A549 (cell line): Measurements from ENCODE around the gene CLN6. TPM values are rescaled to one million over a fixed set of nuclear protein-coding genes. Genes with fewer than 3 reads are reported as not detected.

Experiments
- ATAC-seq, 2 experiments: fragments of 200-7000 bp in 1 of 2; fragments of >200 bp in 1 of 2; cut with Nextera tagmentation in 1 of 2; cut with Tn5 transposase in 1 of 2; 3 replicates each; pipeline versions ENCODE4 v1.8.0 to v1.9.1; 2018 to 2020; ENCODE audit warnings: mild to moderate bottlenecking in 1 of 2, moderate library complexity in 1 of 2
- CTCF ChIA-PET: fragments of 300-600 bp; sonication (Branson Sonifier 250); formaldehyde crosslinking; extraction: SDS; loops from one replicate; lab custom pipeline; 2021; ENCODE audit warnings: antibody characterized with exemption, inconsistent platforms; lab: Yijun Ruan, JAX
- POLR2A ChIA-PET: fragments of 350-600 bp; formaldehyde crosslinking; extraction: SDS; loops from one replicate; lab custom pipeline; 2021; ENCODE audit warnings: antibody characterized with exemption, inconsistent platforms; lab: Yijun Ruan, JAX
- DNase-seq, 2 experiments: peaks; one replicate each; pipeline versions ENCODE4 v3.0.0 to v3.0.0-alpha.2; 2011 to 2016; ENCODE audit warnings: low read depth in 1 of 2, low spot score in 1 of 2
- FAIRE-seq: peaks from 2 replicates; lab custom pipeline; 2011; peaks lifted over from hg19 to GRCh38; lab: Jason Lieb, UNC
- H3K27ac ChIP-seq, 2 experiments: fragments of >200 bp; sonication (Bioruptor Twin); formaldehyde crosslinking; 3 replicates each; pipeline ENCODE4 v1.5.1; 2016 to 2017
- H3K4me1 ChIP-seq: fragments of >200 bp; sonication (Bioruptor Twin); formaldehyde crosslinking; 3 replicates; pipeline ENCODE4 v1.6.1; 2016
- H3K4me2 ChIP-seq: fragments of >200 bp; sonication (Bioruptor Twin); formaldehyde crosslinking; 3 replicates; pipeline ENCODE4 v1.6.1; 2016
- H3K4me3 ChIP-seq: fragments of >200 bp; sonication (Bioruptor Twin); formaldehyde crosslinking; 3 replicates; pipeline ENCODE4 v1.5.1; 2016
- H3K9me3 ChIP-seq: fragments of >200 bp; sonication (Bioruptor Twin); formaldehyde crosslinking; 3 replicates; pipeline ENCODE4 v1.6.1; 2016
- BCL3 ChIP-seq: fragments of >200 bp; sonication (Bioruptor Twin); formaldehyde crosslinking; IDR thresholded peaks from 3 replicates; pipeline ENCODE4 v1.6.1; 2016
- BHLHE40 ChIP-seq: IDR thresholded peaks from 2 replicates; pipeline ENCODE4 v1.6.1; 2012; ENCODE audit warnings: low read depth, low read length, inconsistent platforms
- CHD4 ChIP-seq: fragments of 200-600 bp; sonication (generic); IDR thresholded peaks from 2 replicates; pipeline ENCODE4 v1.6.1; 2016; ENCODE audit warnings: antibody characterized with exemption, mild to moderate bottlenecking, borderline replicate concordance
- EHF ChIP-seq: fragments of 250-450 bp; sonication (Bioruptor Pico); IDR thresholded peaks from 2 replicates; pipeline ENCODE4 v1.5.0; 2020; ENCODE audit warnings: mild to moderate bottlenecking
- EP300 ChIP-seq, 2 experiments: fragments of >200 bp; sonication (Bioruptor Twin); formaldehyde crosslinking; IDR thresholded peaks; 2 replicates in 1 of 2; 3 replicates in 1 of 2; pipeline ENCODE4 v1.6.1; 2016 to 2017
- FOSL2 ChIP-seq, 2 experiments: fragments of 450-650 bp in 1 of 2; fragments of >200 bp in 1 of 2; sonication (Bioruptor Twin) in 1 of 2; formaldehyde crosslinking; IDR thresholded peaks; 2 replicates each; pipeline versions ENCODE4 v1.5.0 to v1.6.1; 2016 to 2020; ENCODE audit warnings: mild to moderate bottlenecking in 1 of 2, moderate library complexity in 1 of 2
- FOXS1 ChIP-seq: fragments of 250-450 bp; sonication (Bioruptor Pico); IDR thresholded peaks from 2 replicates; pipeline ENCODE4 v1.5.0; 2020; ENCODE audit warnings: mild to moderate bottlenecking, moderate library complexity
- HDAC2 ChIP-seq: fragments of 200-600 bp; sonication (generic); IDR thresholded peaks from 2 replicates; pipeline ENCODE4 v1.6.1; 2016
- JUN ChIP-seq, 2 experiments: fragments of >200 bp; sonication (Bioruptor Twin); formaldehyde crosslinking; IDR thresholded peaks; 2 replicates in 1 of 2; 3 replicates in 1 of 2; pipeline ENCODE4 v1.6.1; 2016 to 2017
- KDM5A ChIP-seq: fragments of 200-600 bp; sonication (generic); IDR thresholded peaks from 2 replicates; pipeline ENCODE4 v1.6.1; 2016; ENCODE audit warnings: antibody characterized with exemption, mild to moderate bottlenecking
- MAFK ChIP-seq: fragments of 450-650 bp; IDR thresholded peaks from 2 replicates; pipeline ENCODE4 v1.6.1; 2014; ENCODE audit not compliant: partially characterized antibody
- MAZ ChIP-seq: fragments of 150-350 bp; IDR thresholded peaks from 2 replicates; pipeline ENCODE4 v1.6.1; 2014; ENCODE audit warnings: antibody characterized with exemption, low read depth, low read length, borderline replicate concordance
- MYC ChIP-seq: IDR thresholded peaks from 2 replicates; pipeline ENCODE4 v1.6.1; 2012; ENCODE audit warnings: mild to moderate bottlenecking, inconsistent platforms, low read length, improper control_type of control experiment, borderline replicate concordance
- NPAS2 ChIP-seq: fragments of 250-450 bp; sonication (Bioruptor Pico); IDR thresholded peaks from 2 replicates; pipeline ENCODE4 v1.8.0; 2022; ENCODE audit warnings: mild to moderate bottlenecking, moderate library complexity, borderline replicate concordance
- NR3C1 ChIP-seq: fragments of >200 bp; sonication (Bioruptor Twin); formaldehyde crosslinking; IDR thresholded peaks from 3 replicates; pipeline ENCODE4 v1.6.1; 2017
- PHF8 ChIP-seq: fragments of 200-600 bp; sonication (generic); IDR thresholded peaks from 2 replicates; pipeline ENCODE4 v1.6.1; 2016; ENCODE audit warnings: low read depth, mild to moderate bottlenecking, antibody characterized with exemption, moderate library complexity, borderline replicate concordance
- POLR2AphosphoS2 ChIP-seq: conservative IDR thresholded peaks from 2 replicates; pipeline ENCODE4 v1.6.1; 2012; ENCODE audit warnings: low read length, improper control_type of control experiment, inconsistent platforms
- RCOR1 ChIP-seq: fragments of 150-350 bp; IDR thresholded peaks from 2 replicates; pipeline ENCODE4 v1.6.1; 2014; ENCODE audit warnings: antibody characterized with exemption, low read length, low read depth
- RFX5 ChIP-seq: fragments of 450-650 bp; IDR thresholded peaks from 2 replicates; pipeline ENCODE4 v1.7.1; 2014; ENCODE audit warnings: antibody characterized with exemption, mild to moderate bottlenecking, moderate library complexity
- SMC3 ChIP-seq: fragments of >200 bp; sonication (Bioruptor Twin); formaldehyde crosslinking; IDR thresholded peaks from 3 replicates; pipeline ENCODE4 v1.6.1; 2018; ENCODE audit warnings: inconsistent platforms
- TP53 ChIP-seq: fragments of 250-450 bp; sonication (Bioruptor Pico); IDR thresholded peaks from 2 replicates; pipeline ENCODE4 v1.5.0; 2021; ENCODE audit warnings: mild to moderate bottlenecking, moderate library complexity
- ZFP36 ChIP-seq: fragments of 450-650 bp; IDR thresholded peaks from 2 replicates; pipeline ENCODE4 v1.6.1; 2014; ENCODE audit warnings: borderline replicate concordance; ENCODE audit not compliant: partially characterized antibody
- ZNF302 ChIP-seq: fragments of 250-450 bp; sonication (Bioruptor Pico); IDR thresholded peaks from 2 replicates; pipeline ENCODE4 v1.9.0; 2021; ENCODE audit warnings: inconsistent platforms, mild to moderate bottlenecking, moderate library complexity
- ZSCAN20 ChIP-seq: fragments of 250-450 bp; sonication (Bioruptor Pico); IDR thresholded peaks from 2 replicates; pipeline ENCODE4 v1.8.0; 2022; ENCODE audit warnings: mild to moderate bottlenecking, moderate library complexity
- WGBS: methylation state at CpG from one replicate; pipeline ENCODE4 v1.1.6; 2017; ENCODE audit errors: missing lambda C conversion rate; 5-methylcytosine and 5-hydroxymethylcytosine counted together
- polyA plus RNA-seq, 4 experiments: library from polyadenylated mRNA; depleted of rRNA in 3 of 4; stranded (reverse); fragments of >200 nt; fragmentation: RNase III in 1 of 4; extraction: RNeasy Plus Mini Kit Qiagen cat#74134 plus additional on column Dnase treatment in 1 of 4; gene quantifications; 2 replicates in 3 of 4; 3 replicates in 1 of 4; pipeline ENCODE4 v1.2.3, GENCODE V29; 2011 to 2017
- TF ChIP-seq, protein P1 (sequence below): fragments of 250-450 bp; sonication (Bioruptor Pico); IDR thresholded peaks from 2 replicates; pipeline ENCODE4 v1.5.0; 2021; ENCODE audit warnings: mild to moderate bottlenecking, moderate library complexity, borderline replicate concordance
- TF ChIP-seq, protein P2 (sequence below): fragments of 150-350 bp; IDR thresholded peaks from 2 replicates; pipeline ENCODE4 v1.6.1; 2014; ENCODE audit warnings: low read depth, mild to moderate bottlenecking, low read length

The CLN6 gene
- polyA plus RNA-seq, 2 of the 4 experiments (the other 2 are of a cell fraction): 47.5 to 69.7 TPM

DNA sequence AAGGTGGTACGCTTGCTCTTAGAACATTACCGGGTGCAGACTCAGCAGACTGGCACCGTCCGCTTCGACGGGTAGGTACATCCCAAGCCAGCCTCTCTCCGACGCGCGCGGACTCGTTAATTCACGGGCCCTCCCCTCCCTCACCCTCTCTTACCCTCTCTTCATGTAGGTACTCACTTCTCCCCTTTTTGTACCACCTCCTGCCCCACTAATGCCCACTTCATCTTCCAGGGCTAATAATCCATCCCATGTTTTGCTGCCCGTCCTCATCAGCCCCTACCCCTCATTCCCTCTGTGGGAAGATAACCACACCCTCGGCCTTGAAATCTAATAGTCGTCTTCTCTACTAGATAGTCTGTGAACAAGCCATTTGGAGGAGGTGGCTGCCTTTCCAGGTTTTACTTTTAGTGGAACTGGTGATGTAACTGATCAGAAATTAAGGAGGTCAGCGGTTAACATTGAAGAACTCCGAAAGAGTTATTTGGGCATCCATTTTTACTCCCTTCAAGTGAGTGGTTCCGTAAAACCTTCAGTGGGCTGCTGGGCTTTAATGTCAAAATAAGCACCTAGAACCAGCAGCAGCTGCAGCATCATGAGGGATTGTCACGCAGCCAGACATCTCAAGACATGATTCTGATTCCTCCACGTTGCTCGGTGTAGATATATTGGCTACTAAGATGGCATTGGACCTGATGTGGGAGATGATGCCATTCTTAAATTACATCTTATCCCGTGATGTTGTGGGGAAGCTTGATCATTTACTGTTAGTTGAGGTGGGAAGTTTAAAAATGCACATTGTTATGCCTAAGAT is 49.3 kb upstream of the CLN6 start:
- WGBS: 2% methylated on average over 23 of the region's 23 CpGs
- peak; percentile 16 to 28; a peak in 5 of 6 replicates for ATAC-seq
- H3K4me1 ChIP-seq: peaks cover 60% of the 10 kb centered on the region
- TF ChIP-seq ZNF302 (CRISPR knock-in tag) (no peak), MAFK (peak; percentile 79)
- TF ChIP-seq, all 56 proteins: peak for 1
- POLR2A ChIA-PET: interaction anchor here (1.2 to 4.0 kb wide), 7 partner anchors 10 to 646 kb away, joined by 3 to 35 read pairs (median 15); no protein-coding TSS in a partner anchor
- Histone ChIP-seq H3K4me2 (peak overlapping the region; percentile 89), H3K4me3 (peak overlapping the region; percentile 69), H3K27ac (peak overlapping the region; percentile 94 to 97), H3K9me3 (no peaks in the 10 kb centered on the region)
- CTCF ChIA-PET: interaction anchor here (1.0 to 9.1 kb wide), 10 partner anchors 10 to 597 kb away, joined by 3 to 86 read pairs (median 4); no protein-coding TSS in a partner anchor
- no peak for DNase-seq
- FAIRE-seq: no peak

DNA sequence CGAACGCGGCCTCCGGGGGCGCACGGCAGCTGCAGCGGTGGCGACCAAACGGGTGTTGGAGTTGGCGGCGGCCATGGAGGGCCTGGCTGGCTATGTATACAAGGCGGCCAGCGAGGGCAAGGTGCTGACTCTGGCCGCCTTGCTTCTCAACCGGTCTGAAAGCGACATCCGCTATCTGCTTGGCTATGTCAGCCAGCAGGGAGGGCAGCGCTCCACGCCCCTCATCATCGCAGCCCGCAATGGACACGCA is 48.7 kb upstream of the CLN6 start:
- POLR2A ChIA-PET: interaction anchor here (0.9 to 4.0 kb wide), 16 partner anchors 10 to 1022 kb away, joined by 3 to 35 read pairs (median 10); no protein-coding TSS in a partner anchor
- peak overlapping the region; percentile 69 for H3K4me3 ChIP-seq
- H3K4me2 ChIP-seq: peak overlapping the region; percentile 89
- peak overlapping the region; percentile 94 to 97 for H3K27ac ChIP-seq
- peaks cover 65% of the 10 kb centered on the region for H3K4me1 ChIP-seq
- 2% methylated on average over 20 of the region's 22 CpGs for WGBS
- no peaks in the 10 kb centered on the region for H3K9me3 ChIP-seq
- peak in 1 of 2 experiments; percentile 71; a peak in 3 of 6 replicates for ATAC-seq
- DNase-seq: peak; percentile 56 to 86
- FAIRE-seq: no peak
- CTCF ChIA-PET: interaction anchor here (0.6 to 9.1 kb wide), 9 partner anchors 11 to 396 kb away, joined by 3 to 86 read pairs (median 3); no protein-coding TSS in a partner anchor
- TF ChIP-seq FOXS1 (CRISPR knock-in tag): peak; percentile 26; the same call in 1 of the 2 replicates
- no peak for TF ChIP-seq PHF8
- no peak for TF ChIP-seq RCOR1
- no peak for TF ChIP-seq ZSCAN20 (CRISPR knock-in tag)
- no peak for TF ChIP-seq NR3C1
- no peak for TF ChIP-seq BHLHE40
- TF ChIP-seq SMC3: no peak; the same call in 2 of the 3 replicates

- DNase-seq (peak; percentile 93 to 98), FAIRE-seq (no peak), ATAC-seq (peak; percentile 83 to 86)
- peak within 1 kb of the TSS; percentile 89 for H3K4me2 ChIP-seq
- CTCF ChIA-PET: interaction anchor here (0.6 to 9.1 kb wide), 14 partner anchors 11 to 396 kb away, joined by 3 to 86 read pairs (median 3); no protein-coding TSS in a partner anchor
- no peaks in the 10 kb centered on the region for H3K9me3 ChIP-seq
- H3K27ac ChIP-seq: peak within 1 kb of the TSS; percentile 94 to 97
- peaks cover 68% of the 10 kb centered on the region for H3K4me1 ChIP-seq
- H3K4me3 ChIP-seq: peak within 1 kb of the TSS; percentile 69
- WGBS: under 1% methylated on average over 33 of the region's 85 CpGs
- POLR2A ChIA-PET: interaction anchor here (0.9 to 4.0 kb wide), 26 partner anchors 9 to 1021 kb away, joined by 3 to 35 read pairs (median 5); partner anchors contain the start of gene CLN6
- TF ChIP-seq BCL3 (peak; percentile 96), MYC (peak; percentile 70; the same call in 1 of the 2 replicates), ZFP36 (no peak), FOSL2 (IDR thresholded peaks at IDR 0.05) (no peak), FOSL2 (CRISPR knock-in tag; IDR thresholded peaks at IDR 0.05) (peak; percentile 11; the same call in 1 of the 2 replicates), TP53 (CRISPR knock-in tag) (peak; percentile 18; the same call in 1 of the 2 replicates), NR3C1 (no peak), HDAC2 (no peak), ZNF302 (CRISPR knock-in tag) (no peak), JUN (IDR thresholded peaks at IDR 0.05) (peak; percentile 95 to 98), MAZ (no peak; the same call in 1 of the 2 replicates), EHF (CRISPR knock-in tag) (peak; percentile 61; the same call in 1 of the 2 replicates), BHLHE40 (no peak), KDM5A (peak; percentile 43), RFX5 (no peak), CHD4 (no peak), NPAS2 (CRISPR knock-in tag) (no peak), EP300 (IDR thresholded peaks at IDR 0.05) (no peak), RCOR1 (0 out of 2 replicates have a peak, but pooled peaks have one; percentile 65), POLR2AphosphoS2 (no peak)
- TF ChIP-seq, protein P1, sequence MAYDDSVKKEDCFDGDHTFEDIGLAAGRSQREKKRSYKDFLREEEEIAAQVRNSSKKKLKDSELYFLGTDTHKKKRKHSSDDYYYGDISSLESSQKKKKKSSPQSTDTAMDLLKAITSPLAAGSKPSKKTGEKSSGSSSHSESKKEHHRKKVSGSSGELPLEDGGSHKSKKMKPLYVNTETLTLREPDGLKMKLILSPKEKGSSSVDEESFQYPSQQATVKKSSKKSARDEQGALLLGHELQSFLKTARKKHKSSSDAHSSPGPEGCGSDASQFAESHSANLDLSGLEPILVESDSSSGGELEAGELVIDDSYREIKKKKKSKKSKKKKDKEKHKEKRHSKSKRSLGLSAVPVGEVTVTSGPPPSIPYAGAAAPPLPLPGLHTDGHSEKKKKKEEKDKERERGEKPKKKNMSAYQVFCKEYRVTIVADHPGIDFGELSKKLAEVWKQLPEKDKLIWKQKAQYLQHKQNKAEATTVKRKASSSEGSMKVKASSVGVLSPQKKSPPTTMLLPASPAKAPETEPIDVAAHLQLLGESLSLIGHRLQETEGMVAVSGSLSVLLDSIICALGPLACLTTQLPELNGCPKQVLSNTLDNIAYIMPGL: peak; percentile 56; the same call in 1 of the 2 replicates
- TF ChIP-seq, protein P2, sequence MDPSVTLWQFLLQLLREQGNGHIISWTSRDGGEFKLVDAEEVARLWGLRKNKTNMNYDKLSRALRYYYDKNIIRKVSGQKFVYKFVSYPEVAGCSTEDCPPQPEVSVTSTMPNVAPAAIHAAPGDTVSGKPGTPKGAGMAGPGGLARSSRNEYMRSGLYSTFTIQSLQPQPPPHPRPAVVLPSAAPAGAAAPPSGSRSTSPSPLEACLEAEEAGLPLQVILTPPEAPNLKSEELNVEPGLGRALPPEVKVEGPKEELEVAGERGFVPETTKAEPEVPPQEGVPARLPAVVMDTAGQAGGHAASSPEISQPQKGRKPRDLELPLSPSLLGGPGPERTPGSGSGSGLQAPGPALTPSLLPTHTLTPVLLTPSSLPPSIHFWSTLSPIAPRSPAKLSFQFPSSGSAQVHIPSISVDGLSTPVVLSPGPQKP: no peak
Measured at GRCh38 chr15:68277603-68278344, 48.2 kb upstream of the CLN6 start, which contains the start of gene FEM1B. TSS of gene FEM1B (plus strand) at chr15:68277745. CDS start at chr15:68278418, 673 bp downstream.
